ENCODE data around the gene STX16.

DNA sequence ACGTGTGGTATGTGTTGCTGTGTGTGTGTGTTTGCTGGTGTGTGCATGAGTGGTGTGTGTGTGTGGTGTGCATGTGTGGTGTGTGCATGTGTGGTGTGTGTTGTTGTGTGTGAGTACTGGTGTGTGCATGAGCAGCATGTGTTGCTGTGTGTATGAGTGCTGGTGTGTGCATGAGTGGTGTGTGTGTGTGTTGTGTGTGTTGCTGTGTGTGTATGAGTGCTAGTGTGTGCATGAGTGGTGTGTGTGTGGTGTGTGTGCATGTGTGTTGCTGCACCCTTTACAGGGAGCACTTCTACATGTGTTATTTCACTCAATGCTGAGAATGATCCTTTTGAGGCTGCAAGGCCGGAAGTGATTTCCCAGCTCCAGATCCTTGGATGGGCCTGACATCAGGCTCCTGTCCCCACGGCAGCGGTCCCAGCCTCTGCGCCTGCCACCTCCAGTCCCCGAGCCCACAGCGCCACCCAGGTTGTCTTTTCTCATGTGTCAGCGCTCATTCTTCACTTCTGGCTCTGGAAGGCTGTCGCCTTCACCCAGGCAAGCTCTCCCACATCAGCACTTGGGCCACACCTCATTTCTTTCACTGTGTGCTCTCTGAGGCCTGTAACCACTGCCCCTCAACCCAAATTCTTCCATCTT lies 44.1 kb downstream of the STX16 start:
- TF ChIP-seq CTCF (IDR thresholded peaks at IDR 0.05; ENCODE audit: poor library complexity) (no peak), EZH2 (IDR thresholded peaks at IDR 0.05; ENCODE audit: borderline replicate concordance) (no peak)

Measured in hepatocyte (in vitro differentiated cells).